Adipose tissue (tissue), 3 donors: ENCODE measurements around the gene LRRC42. TPM values are rescaled to one million over a fixed set of nuclear protein-coding genes. Genes with fewer than 3 reads are reported as not detected.
"Not testable (repeated sequence)": the region's sequence is repeated elsewhere in the genome, so short reads cannot be mapped to it uniquely, and the experiment has no call there.

Experiments
- H3K27ac ChIP-seq: one replicate; pipeline ENCODE4 v1.5.1; 2013; ENCODE audit warnings: low read depth, low read length
- WGBS, 3 donors: extraction: QIAGEN DNeasy Blood & Tissue Kit; methylation state at CpG; one replicate each; pipeline ENCODE4 v1.1.7; 2013; 5-methylcytosine and 5-hydroxymethylcytosine counted together
- polyA plus RNA-seq, 3 donors: library from polyadenylated mRNA; stranded (reverse); fragments of 200-250 nt; gene quantifications; one replicate each; pipeline ENCODE4 v1.2.3, GENCODE V29; 2013
- donor health status: healthy with polysubstance abuse.
- donor health status: Bipolar disorder and iron deficiency.
- donor health status: healthy.

LRRC42 gene
- polyA plus RNA-seq, 3 donors, result 9.6 to 18.4 (median 12.8) TPM

- no peak overlapping the region for H3K27ac ChIP-seq
Observed at GRCh38 chr1:53959664-53960250, 13.6 kb downstream of the LRRC42 start.

- no peak overlapping the region for H3K27ac ChIP-seq
- WGBS, 3 donors, result 91 to 95% (median 95%) methylated on average over 4 of the region's 4 CpGs
Observed at GRCh38 chr1:53962395-53962794, 16.2 kb downstream of the LRRC42 start.

- H3K27ac ChIP-seq, result no peak overlapping the region
- WGBS, 3 donors, result 74 to 89% (median 75%) methylated on average over 4 of the region's 4 CpGs
Observed at GRCh38 chr1:53963460-53963859, 17.3 kb downstream of the LRRC42 start.

- no peak overlapping the region for H3K27ac ChIP-seq
- 53 to 80% (median 58%) methylated on average over 5 of the region's 5 CpGs for WGBS, 3 donors
Observed at GRCh38 chr1:53964109-53964508, 18.0 kb downstream of the LRRC42 start.

- WGBS, 3 donors, result 68 to 89% (median 87%) methylated on average over 3 of the region's 3 CpGs
- H3K27ac ChIP-seq, result no peak overlapping the region
Observed at GRCh38 chr1:53966794-53967193, 20.6 kb downstream of the LRRC42 start.

- 80 to 91% (median 85%) methylated on average over 7 of the region's 7 CpGs for WGBS, 3 donors
- no peak overlapping the region for H3K27ac ChIP-seq
Observed at GRCh38 chr1:53967409-53968124, 21.4 kb downstream of the LRRC42 start.

GRCh38 chr1:53968125-53968513 lies 22.0 kb downstream of the LRRC42 start:
- H3K27ac ChIP-seq, result no peak overlapping the region
- 52 to 87% (median 86%) methylated on average over 2 of the region's 2 CpGs for WGBS, 3 donors

- WGBS, 3 donors, result 86 to 98% (median 98%) methylated on average over 2 of the region's 2 CpGs
Observed at GRCh38 chr1:53969323-53969722, 23.2 kb downstream of the LRRC42 start.

GRCh38 chr1:53971718-53972117 lies 25.6 kb downstream of the LRRC42 start:
- 79 to 88% (median 88%) methylated on average over 2 of the region's 2 CpGs for WGBS, 3 donors
- H3K27ac ChIP-seq, result no peak overlapping the region

More at GRCh38 chr1:53969323-53969722, 23.2 kb downstream of the LRRC42 start:
- not testable (repeated sequence) for H3K27ac ChIP-seq

GRCh38 chr1:53975861-53976260 lies 29.7 kb downstream of the LRRC42 start:
- H3K27ac ChIP-seq, result no peak overlapping the region
- 96 to 98% (median 97%) methylated on average over 7 of the region's 7 CpGs for WGBS, 3 donors

GRCh38 chr1:53979712-53980450 lies 33.7 kb downstream of the LRRC42 start:
- H3K27ac ChIP-seq, result no peak overlapping the region
- WGBS, 3 donors, result 84 to 86% (median 85%) methylated on average over 13 of the region's 13 CpGs

- 98 to 99% (median 98%) methylated on average over 6 of the region's 6 CpGs for WGBS, 3 donors
Observed at GRCh38 chr1:53981220-53981619, 35.1 kb downstream of the LRRC42 start.

GRCh38 chr1:53982034-53982762 lies 36.0 kb downstream of the LRRC42 start:
- 29 to 40% (median 33%) methylated on average over 20 of the region's 20 CpGs for WGBS, 3 donors
- no peak overlapping the region for H3K27ac ChIP-seq

More at GRCh38 chr1:53981220-53981619, 35.1 kb downstream of the LRRC42 start:
- no peak overlapping the region for H3K27ac ChIP-seq

- 31 to 47% (median 41%) methylated on average over 4 of the region's 4 CpGs for WGBS, 3 donors
- no peak overlapping the region for H3K27ac ChIP-seq
Observed at GRCh38 chr1:53982763-53983104, 36.6 kb downstream of the LRRC42 start.

- H3K27ac ChIP-seq, result no peak overlapping the region
Observed at GRCh38 chr1:53984726-53985125, 38.6 kb downstream of the LRRC42 start.

- WGBS, 3 donors, result 88 to 99% (median 95%) methylated on average over 3 of the region's 3 CpGs
Observed at GRCh38 chr1:53986458-53986857, 40.3 kb downstream of the LRRC42 start.

GRCh38 chr1:53987880-53988279 lies 41.7 kb downstream of the LRRC42 start:
- no peak overlapping the region for H3K27ac ChIP-seq
- 83 to 88% (median 87%) methylated on average over 2 of the region's 2 CpGs for whole genome bisulfite sequencing, 3 donors

More at GRCh38 chr1:53986458-53986857, 40.3 kb downstream of the LRRC42 start:
- no peak overlapping the region for H3K27ac ChIP-seq

- 75 to 82% (median 79%) methylated on average over 4 of the region's 4 CpGs for WGBS, 3 donors
- no peak overlapping the region for H3K27ac ChIP-seq
Observed at GRCh38 chr1:53992085-53992874, 46.1 kb downstream of the LRRC42 start.
